ENCODE data around the gene STXBP6. TPM values are rescaled to one million over a fixed set of nuclear protein-coding genes. Genes with fewer than 3 reads are reported as not detected.

Gene STXBP6
- total RNA-seq, 1 experiment from 2014 or later: 0.27 TPM

DNA sequence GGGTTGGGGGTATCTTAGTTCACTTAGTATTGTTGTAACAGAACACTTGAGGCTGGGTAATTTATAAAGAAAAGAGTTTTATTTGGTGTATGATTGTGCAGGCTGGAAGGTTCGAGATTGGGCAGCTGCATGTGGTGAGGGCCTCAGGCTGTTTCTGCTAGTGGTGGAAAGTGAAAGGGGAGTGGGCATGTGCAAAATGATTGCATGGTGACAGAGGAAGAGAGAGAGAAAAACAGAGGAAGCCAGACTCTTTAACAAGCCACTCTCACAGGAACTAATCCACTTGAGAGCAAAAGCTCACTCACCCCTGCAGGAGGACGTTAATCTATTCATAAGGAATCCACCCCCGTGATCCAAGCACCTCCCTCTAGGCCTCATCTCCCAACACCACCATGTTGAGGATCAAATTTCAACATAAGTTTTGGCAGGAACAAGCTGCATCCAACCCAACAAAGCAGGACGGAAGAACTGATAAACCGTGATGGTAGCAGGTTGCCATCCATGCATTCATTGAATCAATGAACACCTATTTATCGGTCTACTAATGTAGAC, 251.0 kb downstream of the STXBP6 start:
- ChIA-PET CTCF (no interaction called here), RAD21 (ENCODE audit: low non-redundant PET in 1 of 2, low total read pairs in 2 of 2, uncharacterized antibody in 2 of 2, unreplicated experiment in 2 of 2) (no interaction called here), POLR2A (no interaction called here)
- BruUV-seq (replicated peaks): no TSS peak
- Histone ChIP-seq H4K20me1 (ENCODE audit: insufficient read depth) (no peaks in the 10 kb centered on the region; the same call in 1 of the 2 replicates), H2AFZ (ENCODE audit: low read depth, low read length, poor library complexity, severe bottlenecking) (no peak overlapping the region), H3K27me3 (ENCODE audit: insufficient read depth, low read length) (no peaks in the 10 kb centered on the region), H3K27ac (ENCODE audit: low read depth, low read length) (no peak overlapping the region), H3K9me3 (ENCODE audit: control insufficient read depth in 1 of 2, insufficient read depth in 1 of 2, low read depth in 1 of 2, low read length in 2 of 2) (no peaks in the 10 kb centered on the region), H3K9ac (ENCODE audit: low read length) (no peak overlapping the region), H3K4me1 (ENCODE audit: control insufficient read depth in 1 of 2, insufficient read depth in 2 of 2, low read length in 2 of 2) (no peaks in the 10 kb centered on the region), H3K36me3 (ENCODE audit: control insufficient read depth in 1 of 2, insufficient read depth in 2 of 2, low read length in 2 of 2) (no peaks in the 10 kb centered on the region), H3K79me2 (ENCODE audit: insufficient read depth, low read length) (no peaks in the 10 kb centered on the region), H3K9me2 (ENCODE audit: insufficient read depth) (no peaks in the 10 kb centered on the region), H3K4me2 (ENCODE audit: low read length) (no peak overlapping the region), H3K4me3 (replicated peaks in 1 of 2; ENCODE audit: low read depth in 1 of 2, low read length in 2 of 2) (no peak overlapping the region)
- TF ChIP-seq TCF7L2 (IDR thresholded peaks at IDR 0.05; ENCODE audit: borderline replicate concordance, extremely low read depth, insufficient read depth, insufficient read length): no peak
- TF ChIP-seq MAX (IDR thresholded peaks at IDR 0.05): no peak
- TF ChIP-seq JUND (IDR thresholded peaks at IDR 0.05): no peak
- TF ChIP-seq, protein P1, sequence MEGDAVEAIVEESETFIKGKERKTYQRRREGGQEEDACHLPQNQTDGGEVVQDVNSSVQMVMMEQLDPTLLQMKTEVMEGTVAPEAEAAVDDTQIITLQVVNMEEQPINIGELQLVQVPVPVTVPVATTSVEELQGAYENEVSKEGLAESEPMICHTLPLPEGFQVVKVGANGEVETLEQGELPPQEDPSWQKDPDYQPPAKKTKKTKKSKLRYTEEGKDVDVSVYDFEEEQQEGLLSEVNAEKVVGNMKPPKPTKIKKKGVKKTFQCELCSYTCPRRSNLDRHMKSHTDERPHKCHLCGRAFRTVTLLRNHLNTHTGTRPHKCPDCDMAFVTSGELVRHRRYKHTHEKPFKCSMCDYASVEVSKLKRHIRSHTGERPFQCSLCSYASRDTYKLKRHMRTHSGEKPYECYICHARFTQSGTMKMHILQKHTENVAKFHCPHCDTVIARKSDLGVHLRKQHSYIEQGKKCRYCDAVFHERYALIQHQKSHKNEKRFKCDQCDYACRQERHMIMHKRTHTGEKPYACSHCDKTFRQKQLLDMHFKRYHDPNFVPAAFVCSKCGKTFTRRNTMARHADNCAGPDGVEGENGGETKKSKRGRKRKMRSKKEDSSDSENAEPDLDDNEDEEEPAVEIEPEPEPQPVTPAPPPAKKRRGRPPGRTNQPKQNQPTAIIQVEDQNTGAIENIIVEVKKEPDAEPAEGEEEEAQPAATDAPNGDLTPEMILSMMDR (IDR thresholded peaks at IDR 0.05 in 2 of 3, conservative IDR thresholded peaks at IDR 0.05 in 1 of 3; ENCODE audit: borderline replicate concordance in 1 of 3, insufficient read depth in 1 of 3, low read depth in 2 of 3, low read length in 2 of 3): no peak
- TF ChIP-seq ZFX (IDR thresholded peaks at IDR 0.05): no peak
- no peak for TF ChIP-seq EZH2phosphoT487 (IDR thresholded peaks at IDR 0.05; ENCODE audit: borderline replicate concordance)
- no peak for TF ChIP-seq EZH2 (IDR thresholded peaks at IDR 0.05)
- TF ChIP-seq, protein P2, sequence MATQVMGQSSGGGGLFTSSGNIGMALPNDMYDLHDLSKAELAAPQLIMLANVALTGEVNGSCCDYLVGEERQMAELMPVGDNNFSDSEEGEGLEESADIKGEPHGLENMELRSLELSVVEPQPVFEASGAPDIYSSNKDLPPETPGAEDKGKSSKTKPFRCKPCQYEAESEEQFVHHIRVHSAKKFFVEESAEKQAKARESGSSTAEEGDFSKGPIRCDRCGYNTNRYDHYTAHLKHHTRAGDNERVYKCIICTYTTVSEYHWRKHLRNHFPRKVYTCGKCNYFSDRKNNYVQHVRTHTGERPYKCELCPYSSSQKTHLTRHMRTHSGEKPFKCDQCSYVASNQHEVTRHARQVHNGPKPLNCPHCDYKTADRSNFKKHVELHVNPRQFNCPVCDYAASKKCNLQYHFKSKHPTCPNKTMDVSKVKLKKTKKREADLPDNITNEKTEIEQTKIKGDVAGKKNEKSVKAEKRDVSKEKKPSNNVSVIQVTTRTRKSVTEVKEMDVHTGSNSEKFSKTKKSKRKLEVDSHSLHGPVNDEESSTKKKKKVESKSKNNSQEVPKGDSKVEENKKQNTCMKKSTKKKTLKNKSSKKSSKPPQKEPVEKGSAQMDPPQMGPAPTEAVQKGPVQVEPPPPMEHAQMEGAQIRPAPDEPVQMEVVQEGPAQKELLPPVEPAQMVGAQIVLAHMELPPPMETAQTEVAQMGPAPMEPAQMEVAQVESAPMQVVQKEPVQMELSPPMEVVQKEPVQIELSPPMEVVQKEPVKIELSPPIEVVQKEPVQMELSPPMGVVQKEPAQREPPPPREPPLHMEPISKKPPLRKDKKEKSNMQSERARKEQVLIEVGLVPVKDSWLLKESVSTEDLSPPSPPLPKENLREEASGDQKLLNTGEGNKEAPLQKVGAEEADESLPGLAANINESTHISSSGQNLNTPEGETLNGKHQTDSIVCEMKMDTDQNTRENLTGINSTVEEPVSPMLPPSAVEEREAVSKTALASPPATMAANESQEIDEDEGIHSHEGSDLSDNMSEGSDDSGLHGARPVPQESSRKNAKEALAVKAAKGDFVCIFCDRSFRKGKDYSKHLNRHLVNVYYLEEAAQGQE (IDR thresholded peaks at IDR 0.05; ENCODE audit: low read depth): no peak
- no peak for TF ChIP-seq ZNF274 (IDR thresholded peaks at IDR 0.05; ENCODE audit: low read depth, low read length)
- intact Hi-C loops (cut with micrococcal nuclease): no loop called here
- no peak for DNase-seq (ENCODE audit: low read depth, low spot score)
- ATAC-seq: no peak

Measured in HCT116 (cell line).